K562 (cell line): ENCODE data around the gene SELENOW. TPM values are rescaled to one million over a fixed set of nuclear protein-coding genes. Genes with fewer than 3 reads are reported as not detected.

ENCODE experiments used
- CC2D1A ChIP-seq: fragments of 450-650 bp; IDR thresholded peaks from 2 replicates; pipeline ENCODE4 v1.6.1; 2017; ENCODE audit warnings: mild to moderate bottlenecking
- DEAF1 ChIP-seq: fragments of 450-650 bp; formaldehyde crosslinking; IDR thresholded peaks from 2 replicates; pipeline ENCODE4 v1.4.0; 2020; ENCODE audit warnings: mild to moderate bottlenecking, moderate library complexity
- HOXB6 ChIP-seq: fragments of 250-450 bp; sonication (Bioruptor Pico); IDR thresholded peaks from 2 replicates; pipeline ENCODE4 v1.5.1; 2022; ENCODE audit warnings: mild to moderate bottlenecking, borderline replicate concordance
- KAT7 ChIP-seq: sonication (generic); formaldehyde crosslinking; IDR thresholded peaks from 2 replicates; pipeline ENCODE4 v1.8.0; 2022; ENCODE audit warnings: missing genetic modification reagents, mild to moderate bottlenecking, borderline replicate concordance
- NFIC ChIP-seq: fragments of 450-650 bp; IDR thresholded peaks from 2 replicates; pipeline ENCODE4 v1.6.1; 2017; ENCODE audit warnings: mild to moderate bottlenecking, inconsistent platforms
- PKNOX1 ChIP-seq: fragments of 450-650 bp; IDR thresholded peaks from 2 replicates; pipeline ENCODE4 v1.6.1; 2016
- PTTG1 ChIP-seq: fragments of 450-650 bp; IDR thresholded peaks from 2 replicates; pipeline ENCODE4 v1.6.1; 2016; ENCODE audit warnings: low read depth, mild to moderate bottlenecking, missing genetic modification characterization, missing compliant biosample characterization
- RB1 ChIP-seq: fragments of 450-650 bp; IDR thresholded peaks from 2 replicates; pipeline ENCODE4 v1.6.1; 2017; ENCODE audit warnings: low read depth, mild to moderate bottlenecking
- RCOR1 ChIP-seq, 2 experiments: IDR thresholded peaks; 2 replicates each; pipeline ENCODE4 v1.6.1; 2012; ENCODE audit warnings: low read depth in 2 of 2, low read length in 2 of 2, borderline replicate concordance in 1 of 2, improper control_type of control experiment in 1 of 2
- STAT6 ChIP-seq: sonication (generic); formaldehyde crosslinking; IDR thresholded peaks from 2 replicates; pipeline ENCODE4 v1.8.1; 2023; ENCODE audit warnings: mild to moderate bottlenecking, missing genetic modification reagents
- ZNF263 ChIP-seq: sonication (generic); formaldehyde crosslinking; IDR thresholded peaks from 2 replicates; pipeline ENCODE4 v1.8.0; 2022; ENCODE audit warnings: mild to moderate bottlenecking, missing genetic modification reagents, borderline replicate concordance
- polyA plus RNA-seq, 8 experiments: library from polyadenylated mRNA; depleted of rRNA in 4 of 8; stranded (reverse) in 5 of 8; unstranded in 3 of 8; fragments of >200 nt; fragmentation: Nextera tagmentation in 2 of 8; fragmentation: Illumina TruSeq in 1 of 8; extraction: Ambion mirVana in 2 of 8; extraction: Trizol in 1 of 8; gene quantifications; 2 replicates each; pipeline versions ENCODE4 v1.2.1 to v1.2.3, GENCODE V29; 2011 to 2014; ENCODE audit warnings: inconsistent platforms in 1 of 8, missing spikeins in 1 of 8
- total RNA-seq, 7 experiments: library from RNA; depleted of rRNA in 6 of 7; stranded (reverse); fragments of >200 nt in 6 of 7; fragmentation: Illumina TruSeq in 2 of 7; extraction: Trizol in 2 of 7; gene quantifications; 2 replicates each; pipeline versions ENCODE4 v1.2.1 to v1.2.3, GENCODE V29; 2011 to 2021; ENCODE audit warnings: low replicate concordance in 1 of 7
- TF ChIP-seq, protein P1 (sequence below): fragments of 250-450 bp; sonication (Bioruptor Pico); IDR thresholded peaks from 2 replicates; pipeline ENCODE4 v1.8.0; 2022; ENCODE audit warnings: moderate library complexity, mild to moderate bottlenecking, inconsistent platforms
- TF ChIP-seq, protein P2 (sequence below), 3 experiments: IDR thresholded peaks in 2 of 3; conservative IDR thresholded peaks in 1 of 3; 2 replicates each; pipeline ENCODE4 v1.5.1; 2011 to 2012; ENCODE audit warnings: low read length in 3 of 3, mild to moderate bottlenecking in 3 of 3, control low read depth in 2 of 3, improper control_type of control experiment in 1 of 3, inconsistent platforms in 1 of 3, low read depth in 1 of 3, mixed read lengths in 1 of 3, moderate library complexity in 1 of 3; ENCODE audit not compliant: insufficient read depth in 2 of 3
- TF ChIP-seq, protein P3 (sequence below): fragments of 250-450 bp; sonication (Bioruptor Pico); IDR thresholded peaks from 2 replicates; pipeline ENCODE4 v1.8.0; 2022; ENCODE audit warnings: moderate library complexity, mild to moderate bottlenecking, inconsistent platforms
- TF ChIP-seq, protein P4 (sequence below), 2 experiments: fragments of 450-650 bp in 1 of 2; sonication (generic) in 1 of 2; formaldehyde crosslinking; conservative IDR thresholded peaks; 2 replicates each; pipeline versions ENCODE4 v1.4.0 to v1.8.1; 2020 to 2022; ENCODE audit warnings: mild to moderate bottlenecking in 1 of 2, missing genetic modification reagents in 1 of 2

Gene SELENOW
- total and polyA plus RNA-seq, 9 of the 15 experiments (the other 6 are each of a cell fraction or from before 2014, with no cell fraction given), result 91.9 to 279 (median 156) TPM

DNA sequence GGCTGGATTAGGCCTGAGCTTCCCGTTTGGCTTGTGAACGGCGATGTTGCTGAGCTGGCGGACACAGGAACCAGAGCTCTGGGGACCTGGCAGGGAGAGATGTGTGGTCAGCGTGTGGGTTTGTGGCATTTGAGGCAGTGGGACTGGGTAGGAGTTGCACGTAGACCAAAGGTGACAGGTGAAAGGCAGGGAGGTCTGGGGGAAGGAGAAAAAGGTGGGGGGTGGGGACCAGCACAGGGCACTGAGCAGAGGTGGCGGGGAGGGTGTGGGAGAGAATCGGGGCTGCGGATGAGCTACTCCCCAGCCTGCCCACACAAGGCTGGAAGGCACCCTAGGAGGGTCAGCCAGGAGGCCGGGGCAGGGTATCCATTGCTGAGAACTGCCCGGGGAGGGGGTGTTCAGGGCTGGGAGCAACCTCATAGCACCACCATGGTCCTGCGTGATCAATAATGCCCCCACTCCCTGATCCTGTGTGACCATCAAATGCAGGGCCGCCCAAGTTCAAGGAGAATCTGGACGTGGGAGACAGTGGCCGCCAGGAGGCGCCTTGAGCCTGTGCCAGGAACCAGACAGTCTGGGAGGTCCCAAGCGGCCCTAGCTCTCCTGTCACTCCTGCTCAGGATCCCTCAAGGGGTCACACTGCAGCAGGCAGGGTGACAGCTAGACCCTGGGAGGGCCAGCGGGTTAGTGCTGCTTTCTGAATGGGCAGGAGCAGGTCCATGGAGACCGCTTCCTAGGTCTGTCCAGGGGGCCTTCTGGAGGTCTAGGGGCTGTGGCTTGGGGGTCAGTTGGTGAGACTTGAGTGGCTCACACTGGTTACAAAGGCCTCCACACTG lies 12.8 kb upstream of the SELENOW start (continued):
- TF ChIP-seq PKNOX1, result peak; percentile 74
- TF ChIP-seq CC2D1A, result 0 out of 2 replicates have a peak, but pooled peaks have one; percentile 18
- TF ChIP-seq NFIC, result peak; percentile 12; the same call in 1 of the 2 replicates
- TF ChIP-seq STAT6 (CRISPR knock-in tag), result no peak
- peak in 1 of 2 experiments; percentile 33; a peak in 1 of 4 replicates for TF ChIP-seq RCOR1 (IDR thresholded peaks at IDR 0.05; ENCODE audit: borderline replicate concordance in 1 of 2, low read depth in 2 of 2, low read length in 2 of 2)
- 0 out of 2 replicates have a peak, but pooled peaks have one; percentile 18 for TF ChIP-seq ZNF263
- TF ChIP-seq HOXB6 (CRISPR knock-in tag), result no peak
- TF ChIP-seq, protein P1, sequence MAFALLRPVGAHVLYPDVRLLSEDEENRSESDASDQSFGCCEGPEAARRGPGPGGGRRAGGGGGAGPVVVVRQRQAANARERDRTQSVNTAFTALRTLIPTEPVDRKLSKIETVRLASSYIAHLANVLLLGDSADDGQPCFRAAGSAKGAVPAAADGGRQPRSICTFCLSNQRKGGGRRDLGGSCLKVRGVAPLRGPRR (CRISPR knock-in tag), result no peak
- TF ChIP-seq, protein P2, sequence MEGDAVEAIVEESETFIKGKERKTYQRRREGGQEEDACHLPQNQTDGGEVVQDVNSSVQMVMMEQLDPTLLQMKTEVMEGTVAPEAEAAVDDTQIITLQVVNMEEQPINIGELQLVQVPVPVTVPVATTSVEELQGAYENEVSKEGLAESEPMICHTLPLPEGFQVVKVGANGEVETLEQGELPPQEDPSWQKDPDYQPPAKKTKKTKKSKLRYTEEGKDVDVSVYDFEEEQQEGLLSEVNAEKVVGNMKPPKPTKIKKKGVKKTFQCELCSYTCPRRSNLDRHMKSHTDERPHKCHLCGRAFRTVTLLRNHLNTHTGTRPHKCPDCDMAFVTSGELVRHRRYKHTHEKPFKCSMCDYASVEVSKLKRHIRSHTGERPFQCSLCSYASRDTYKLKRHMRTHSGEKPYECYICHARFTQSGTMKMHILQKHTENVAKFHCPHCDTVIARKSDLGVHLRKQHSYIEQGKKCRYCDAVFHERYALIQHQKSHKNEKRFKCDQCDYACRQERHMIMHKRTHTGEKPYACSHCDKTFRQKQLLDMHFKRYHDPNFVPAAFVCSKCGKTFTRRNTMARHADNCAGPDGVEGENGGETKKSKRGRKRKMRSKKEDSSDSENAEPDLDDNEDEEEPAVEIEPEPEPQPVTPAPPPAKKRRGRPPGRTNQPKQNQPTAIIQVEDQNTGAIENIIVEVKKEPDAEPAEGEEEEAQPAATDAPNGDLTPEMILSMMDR (IDR thresholded peaks at IDR 0.05 in 2 of 3, conservative IDR thresholded peaks at IDR 0.05 in 1 of 3; ENCODE audit: insufficient read depth in 2 of 3, low read depth in 1 of 3, low read length in 3 of 3), result peak; percentile 87 to 91 (median 89)
- TF ChIP-seq, protein P3, sequence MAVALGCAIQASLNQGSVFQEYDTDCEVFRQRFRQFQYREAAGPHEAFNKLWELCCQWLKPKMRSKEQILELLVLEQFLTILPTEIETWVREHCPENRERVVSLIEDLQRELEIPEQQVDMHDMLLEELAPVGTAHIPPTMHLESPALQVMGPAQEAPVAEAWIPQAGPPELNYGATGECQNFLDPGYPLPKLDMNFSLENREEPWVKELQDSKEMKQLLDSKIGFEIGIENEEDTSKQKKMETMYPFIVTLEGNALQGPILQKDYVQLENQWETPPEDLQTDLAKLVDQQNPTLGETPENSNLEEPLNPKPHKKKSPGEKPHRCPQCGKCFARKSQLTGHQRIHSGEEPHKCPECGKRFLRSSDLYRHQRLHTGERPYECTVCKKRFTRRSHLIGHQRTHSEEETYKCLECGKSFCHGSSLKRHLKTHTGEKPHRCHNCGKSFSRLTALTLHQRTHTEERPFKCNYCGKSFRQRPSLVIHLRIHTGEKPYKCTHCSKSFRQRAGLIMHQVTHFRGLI (CRISPR knock-in tag), result no peak
- no peak for TF ChIP-seq KAT7 (CRISPR knock-in tag)
- TF ChIP-seq DEAF1 (CRISPR knock-in tag), result 0 out of 2 replicates have a peak, but pooled peaks have one; percentile 14
- peak; percentile 39; the same call in 1 of the 2 replicates for TF ChIP-seq RB1
- no peak for TF ChIP-seq PTTG1 (tag)
- TF ChIP-seq, protein P4, sequence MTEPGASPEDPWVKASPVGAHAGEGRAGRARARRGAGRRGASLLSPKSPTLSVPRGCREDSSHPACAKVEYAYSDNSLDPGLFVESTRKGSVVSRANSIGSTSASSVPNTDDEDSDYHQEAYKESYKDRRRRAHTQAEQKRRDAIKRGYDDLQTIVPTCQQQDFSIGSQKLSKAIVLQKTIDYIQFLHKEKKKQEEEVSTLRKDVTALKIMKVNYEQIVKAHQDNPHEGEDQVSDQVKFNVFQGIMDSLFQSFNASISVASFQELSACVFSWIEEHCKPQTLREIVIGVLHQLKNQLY (CRISPR knock-in tag; conservative IDR thresholded peaks at IDR 0.05), result no peak
